Measurements from ENCODE around the gene SERPINB8.

- TF ChIP-seq REST (IDR thresholded peaks at IDR 0.05; ENCODE audit: low read depth) (no peak), RAD21 (IDR thresholded peaks at IDR 0.05; ENCODE audit: low read depth) (peak; percentile 53; the same call in 1 of the 2 replicates), EP300 (IDR thresholded peaks at IDR 0.05; ENCODE audit: borderline replicate concordance) (no peak), MAX (IDR thresholded peaks at IDR 0.05) (no peak), NFIC (IDR thresholded peaks at IDR 0.05) (no peak), TAF1 (IDR thresholded peaks at IDR 0.05; ENCODE audit: low read depth) (no peak), YY1 (IDR thresholded peaks at IDR 0.05; ENCODE audit: low read depth) (no peak), CREB1 (IDR thresholded peaks at IDR 0.05; ENCODE audit: low read depth) (no peak), ZBTB7A (IDR thresholded peaks at IDR 0.05; ENCODE audit: low read depth) (no peak), TEAD4 (IDR thresholded peaks at IDR 0.05) (no peak), CEBPB (IDR thresholded peaks at IDR 0.05) (no peak), EGR1 (IDR thresholded peaks at IDR 0.05) (no peak), TCF12 (IDR thresholded peaks at IDR 0.05; ENCODE audit: low read depth) (no peak), USF1 (IDR thresholded peaks at IDR 0.05) (no peak)
These were observed 68.0 kb downstream of the SERPINB8 start for GRCh38 chr18:64037812-64038414.
